ENCODE results near the gene LIN37. TPM values are rescaled to one million over a fixed set of nuclear protein-coding genes. Genes with fewer than 3 reads are reported as not detected.
A peak's percentile ranks its signal among the peaks of the same experiment; 100 is the strongest.

Gene LIN37
- total and polyA plus RNA-seq, 9 of the 15 experiments (the other 6 are each of a cell fraction or from before 2014, with no cell fraction given): 1.2 to 12.5 (median 8.6) TPM

- TF ChIP-seq E2F4 (CRISPR knock-in tag; IDR thresholded peaks at IDR 0.05; ENCODE audit: low read depth): no peak
- TF ChIP-seq FOSL1 (tag; conservative IDR thresholded peaks at IDR 0.05): peak; percentile 34; the same call in 1 of the 2 replicates
- no peak for TF ChIP-seq PTRF (tag; IDR thresholded peaks at IDR 0.05)
- no peak for TF ChIP-seq ZNF41 (CRISPR knock-in tag; conservative IDR thresholded peaks at IDR 0.05)
- TF ChIP-seq POLR3G (IDR thresholded peaks at IDR 0.05; ENCODE audit: extremely low read depth, insufficient read length, insufficient replicate concordance): no peak
- peak; percentile 19; the same call in 1 of the 2 replicates for TF ChIP-seq HDAC2 (IDR thresholded peaks at IDR 0.05)
- no peak for TF ChIP-seq ZNF280A (IDR thresholded peaks at IDR 0.05; ENCODE audit: low read depth, partially characterized antibody)
- TF ChIP-seq NBN (IDR thresholded peaks at IDR 0.05; ENCODE audit: low read depth): no peak
- TF ChIP-seq TGIF2 (CRISPR knock-in tag; IDR thresholded peaks at IDR 0.05): no peak
- no peak for TF ChIP-seq MLX (CRISPR knock-in tag; conservative IDR thresholded peaks at IDR 0.05)
- TF ChIP-seq POLR2H (tag; IDR thresholded peaks at IDR 0.05; ENCODE audit: low read depth): no peak; the same call in 1 of the 2 replicates
- no peak for TF ChIP-seq ZNF561 (CRISPR knock-in tag; conservative IDR thresholded peaks at IDR 0.05)
- TF ChIP-seq FOXK2 (conservative IDR thresholded peaks at IDR 0.05 in 1 of 2, IDR thresholded peaks at IDR 0.05 in 1 of 2; ENCODE audit: low read depth in 2 of 2): no peak
- peak; percentile 59; the same call in 1 of the 2 replicates for TF ChIP-seq PHF8 (IDR thresholded peaks at IDR 0.05; ENCODE audit: borderline replicate concordance, low read length)
- TF ChIP-seq HNRNPUL1 (IDR thresholded peaks at IDR 0.05; ENCODE audit: low read length): no peak
- TF ChIP-seq ZNF23 (CRISPR knock-in tag; IDR thresholded peaks at IDR 0.05): no peak
- no peak for TF ChIP-seq MECOM (CRISPR knock-in tag; IDR thresholded peaks at IDR 0.05)
- TF ChIP-seq ZNF124 (CRISPR knock-in tag; IDR thresholded peaks at IDR 0.05): no peak
- no peak for TF ChIP-seq HMBOX1 (IDR thresholded peaks at IDR 0.05)
- TF ChIP-seq KLF16 (IDR thresholded peaks at IDR 0.05): no peak
- TF ChIP-seq GTF3C2 (IDR thresholded peaks at IDR 0.05; ENCODE audit: borderline replicate concordance, extremely low read depth, insufficient read length): no peak
Measured at GRCh38 chr19:35745328-35746086, 2.9 kb upstream of the LIN37 start, which contains the start of the genes PSENEN and U2AF1L4 (continued).

Measured in K562 (cell line).